Right lobe of liver (tissue), 4 donors: ENCODE measurements around the gene TMTC3.

Experiments used
- CTCF ChIP-seq, 4 donors: fragments of 200-600 bp in 3 of 4; fragments of 450-650 bp in 1 of 4; IDR thresholded peaks; one replicate each; pipeline versions ENCODE4 v1.5.1 to v1.8.0; 2016 to 2022; ENCODE audit warnings: antibody characterized with exemption in 4 of 4, mild to moderate bottlenecking in 2 of 4
- POLR2A ChIP-seq: fragments of 450-650 bp; IDR thresholded peaks from one replicate; pipeline ENCODE4 v1.6.1; 2017; ENCODE audit warnings: antibody characterized with exemption, mild to moderate bottlenecking
- donor health status: DM: no; HTN: no; CAD: no.
- donor health status: DM: no; HTN: no; CAD: no.
- donor health status: DM: no; HTN: yes; CAD: no.

- no peak for TF ChIP-seq CTCF (IDR thresholded peaks at IDR 0.05)
- TF ChIP-seq POLR2A: no peak
Observed at GRCh38 chr12:88230271-88230670, 88.2 kb downstream of the TMTC3 start.
